Caco-2 (cell line): Measurements from ENCODE around the gene ZMPSTE24. TPM values are rescaled to one million over a fixed set of nuclear protein-coding genes. Genes with fewer than 3 reads are reported as not detected.

Experiments
- BruUV-seq: library from RNA; stranded (reverse); fragments of 400-500 nt; replicated peaks from 2 replicates; lab custom pipeline; 2021; lab: Mats Ljungman, UMichigan
- CTCF ChIA-PET: fragments of 300-600 bp; sonication (Branson Sonifier 250); formaldehyde crosslinking; loops from one replicate; lab custom pipeline; 2022; ENCODE audit warnings: antibody characterized with exemption; lab: Charles Lee
- POLR2A ChIA-PET: fragments of 300-600 bp; sonication (Branson Sonifier 250); formaldehyde crosslinking; loops from one replicate; lab custom pipeline; 2022; ENCODE audit warnings: antibody characterized with exemption; lab: Charles Lee
- DNase-seq, 2 experiments: peaks; one replicate each; pipeline versions ENCODE4 v3.0.0 to v3.0.0-alpha.2; 2020 to 2022
- H3K27me3 ChIP-seq: replicated peaks from 2 replicates; pipeline ENCODE4 v1.6.0; 2011; ENCODE audit warnings: low read length; ENCODE audit not compliant: control insufficient read depth, insufficient read depth
- H3K36me3 ChIP-seq: 2 replicates; pipeline ENCODE4 v1.5.1; 2011; ENCODE audit warnings: low read length; ENCODE audit not compliant: control insufficient read depth, insufficient read depth
- H3K4me1 ChIP-seq: fragments of 250-450 bp; sonication (Bioruptor Pico); 2 replicates; pipeline ENCODE4 v1.5.1; 2020; ENCODE audit warnings: mild to moderate bottlenecking
- H3K4me3 ChIP-seq: 2 replicates; pipeline ENCODE4 v1.5.1; 2011; ENCODE audit warnings: low read depth, mild to moderate bottlenecking, control low read depth, low read length
- H3K9me3 ChIP-seq: fragments of 250-450 bp; sonication (Bioruptor Pico); 2 replicates; pipeline ENCODE4 v1.5.1; 2020; ENCODE audit warnings: mild to moderate bottlenecking, moderate library complexity
- H3K27ac Mint-ChIP-seq: one replicate; pipeline ENCODE4 v1.8.0; 2022; ENCODE audit warnings: mixed read lengths; ENCODE audit not compliant: unreplicated experiment
- H3K27me3 Mint-ChIP-seq: one replicate; pipeline ENCODE4 v1.8.0; 2022; ENCODE audit warnings: mixed read lengths; ENCODE audit not compliant: insufficient read depth, unreplicated experiment
- H3K36me3 Mint-ChIP-seq: one replicate; pipeline ENCODE4 v1.8.0; 2022; ENCODE audit warnings: mild to moderate bottlenecking, mixed read lengths; ENCODE audit not compliant: insufficient read depth, unreplicated experiment
- H3K4me1 Mint-ChIP-seq: one replicate; pipeline ENCODE4 v1.8.0; 2022; ENCODE audit warnings: low read depth, mixed read lengths; ENCODE audit not compliant: unreplicated experiment
- H3K4me3 Mint-ChIP-seq: one replicate; pipeline ENCODE4 v1.8.0; 2022; ENCODE audit warnings: mild to moderate bottlenecking, moderate library complexity, mixed read lengths; ENCODE audit not compliant: unreplicated experiment
- H3K9me3 Mint-ChIP-seq: one replicate; pipeline ENCODE4 v1.8.0; 2022; ENCODE audit warnings: mixed read lengths; ENCODE audit not compliant: unreplicated experiment
- intact Hi-C: fragments of 100-400 bp; cut with micrococcal nuclease; formaldehyde crosslinking; loops from one replicate; pipeline ENCODE4 v1.10.0; 2022; ENCODE audit not compliant: unreplicated experiment
- total RNA-seq: library from RNA; stranded (reverse); gene quantifications from 2 replicates; pipeline ENCODE4 v1.2.3, GENCODE V29; 2022
- TF ChIP-seq, protein P1 (sequence below), 2 experiments: fragments of 200-600 bp in 1 of 2; IDR thresholded peaks; 1 replicate in 1 of 2; 2 replicates in 1 of 2; pipeline versions ENCODE4 v1.5.1 to v1.8.0; 2011 to 2022; ENCODE audit warnings: antibody characterized with exemption in 1 of 2, control low read depth in 1 of 2, inconsistent platforms in 1 of 2, low read depth in 1 of 2, low read length in 1 of 2, mild to moderate bottlenecking in 1 of 2, moderate library complexity in 1 of 2; ENCODE audit not compliant: insufficient read depth in 1 of 2, severe bottlenecking in 1 of 2, unreplicated experiment in 1 of 2

ZMPSTE24 gene
- total RNA-seq, 1 experiment from 2014 or later = 37.9 TPM

- no peak for DNase-seq
- H3K27ac Mint-ChIP-seq = no peak overlapping the region
- no peaks in the 10 kb centered on the region for H3K36me3 ChIP-seq
- intact Hi-C loops = no loop called here
- no peaks in the 10 kb centered on the region for H3K9me3 Mint-ChIP-seq
- H3K4me1 ChIP-seq = no peaks in the 10 kb centered on the region
- BruUV-seq = no TSS peak
- H3K27me3 Mint-ChIP-seq = no peaks in the 10 kb centered on the region
- no peaks in the 10 kb centered on the region for H3K9me3 ChIP-seq
- no peak overlapping the region for H3K4me3 Mint-ChIP-seq
- no peaks in the 10 kb centered on the region for H3K4me1 Mint-ChIP-seq
- TF ChIP-seq, protein P1, sequence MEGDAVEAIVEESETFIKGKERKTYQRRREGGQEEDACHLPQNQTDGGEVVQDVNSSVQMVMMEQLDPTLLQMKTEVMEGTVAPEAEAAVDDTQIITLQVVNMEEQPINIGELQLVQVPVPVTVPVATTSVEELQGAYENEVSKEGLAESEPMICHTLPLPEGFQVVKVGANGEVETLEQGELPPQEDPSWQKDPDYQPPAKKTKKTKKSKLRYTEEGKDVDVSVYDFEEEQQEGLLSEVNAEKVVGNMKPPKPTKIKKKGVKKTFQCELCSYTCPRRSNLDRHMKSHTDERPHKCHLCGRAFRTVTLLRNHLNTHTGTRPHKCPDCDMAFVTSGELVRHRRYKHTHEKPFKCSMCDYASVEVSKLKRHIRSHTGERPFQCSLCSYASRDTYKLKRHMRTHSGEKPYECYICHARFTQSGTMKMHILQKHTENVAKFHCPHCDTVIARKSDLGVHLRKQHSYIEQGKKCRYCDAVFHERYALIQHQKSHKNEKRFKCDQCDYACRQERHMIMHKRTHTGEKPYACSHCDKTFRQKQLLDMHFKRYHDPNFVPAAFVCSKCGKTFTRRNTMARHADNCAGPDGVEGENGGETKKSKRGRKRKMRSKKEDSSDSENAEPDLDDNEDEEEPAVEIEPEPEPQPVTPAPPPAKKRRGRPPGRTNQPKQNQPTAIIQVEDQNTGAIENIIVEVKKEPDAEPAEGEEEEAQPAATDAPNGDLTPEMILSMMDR (IDR thresholded peaks at IDR 0.05; ENCODE audit: insufficient read depth in 1 of 2, low read depth in 1 of 2, low read length in 1 of 2, severe bottlenecking in 1 of 2, unreplicated experiment in 1 of 2) = no peak
- peaks cover 51% of the 10 kb centered on the region for H3K36me3 Mint-ChIP-seq
- ChIA-PET CTCF (no interaction called here), POLR2A (no interaction called here)
- H3K4me3 ChIP-seq = no peak overlapping the region
- no peaks in the 10 kb centered on the region for H3K27me3 ChIP-seq
Observed at GRCh38 chr1:40232444-40232843, 25.6 kb upstream of the ZMPSTE24 start.

DNA sequence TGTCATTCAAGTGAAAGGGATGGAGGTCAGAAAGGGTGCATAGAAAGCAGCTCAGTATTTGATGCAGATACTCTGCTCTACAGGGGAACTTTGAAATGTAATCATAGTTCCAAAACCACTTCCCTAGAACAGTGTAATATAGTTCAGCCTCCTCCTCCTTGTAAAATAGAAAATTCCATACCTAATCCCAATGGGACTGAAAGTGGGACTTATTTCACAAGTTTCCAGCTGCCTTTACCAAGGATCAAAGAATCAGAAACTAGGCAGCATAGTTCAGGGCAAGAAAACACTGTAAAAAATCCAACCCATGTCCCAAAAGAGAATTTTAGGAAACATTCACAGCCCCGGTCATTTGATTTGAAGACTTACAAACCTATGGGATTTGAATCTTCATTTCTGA is 18.4 kb upstream of the ZMPSTE24 start:
- DNase-seq = no peak
- H3K27me3 ChIP-seq = no peaks in the 10 kb centered on the region
- Mint-ChIP-seq H3K27ac (no peak overlapping the region), H3K4me3 (no peak overlapping the region), H3K9me3 (no peaks in the 10 kb centered on the region), H3K4me1 (no peaks in the 10 kb centered on the region), H3K36me3 (peaks cover 37% of the 10 kb centered on the region), H3K27me3 (no peaks in the 10 kb centered on the region)
- H3K9me3 ChIP-seq = no peaks in the 10 kb centered on the region
- ChIA-PET CTCF (no interaction called here), POLR2A (no interaction called here)
- intact Hi-C loops = no loop called here
- TF ChIP-seq, protein P1 (IDR thresholded peaks at IDR 0.05; ENCODE audit: insufficient read depth in 1 of 2, low read depth in 1 of 2, low read length in 1 of 2, severe bottlenecking in 1 of 2, unreplicated experiment in 1 of 2) = no peak
- no peaks in the 10 kb centered on the region for H3K36me3 ChIP-seq
- H3K4me3 ChIP-seq = no peak overlapping the region
- no TSS peak for BruUV-seq
- H3K4me1 ChIP-seq = peaks cover 5% of the 10 kb centered on the region

- intact Hi-C loops = no loop called here
- H3K36me3 Mint-ChIP-seq = peaks cover 30% of the 10 kb centered on the region
- peaks cover 5% of the 10 kb centered on the region for H3K4me1 ChIP-seq
- no TSS peak for BruUV-seq
- ChIA-PET POLR2A (interaction anchor here (0.6 kb wide), 1 partner anchor 33 kb away, joined by 6 read pairs; no protein-coding TSS in a partner anchor), CTCF (no interaction called here)
- no peak for DNase-seq
- no peaks in the 10 kb centered on the region for H3K4me1 Mint-ChIP-seq
- no peaks in the 10 kb centered on the region for H3K27me3 ChIP-seq
- H3K9me3 Mint-ChIP-seq = no peaks in the 10 kb centered on the region
- no peaks in the 10 kb centered on the region for H3K9me3 ChIP-seq
- no peak overlapping the region for H3K4me3 ChIP-seq
- no peak overlapping the region for H3K4me3 Mint-ChIP-seq
- no peak overlapping the region for H3K27ac Mint-ChIP-seq
- no peaks in the 10 kb centered on the region for H3K36me3 ChIP-seq
- TF ChIP-seq, protein P1 (IDR thresholded peaks at IDR 0.05; ENCODE audit: insufficient read depth in 1 of 2, low read depth in 1 of 2, low read length in 1 of 2, severe bottlenecking in 1 of 2, unreplicated experiment in 1 of 2) = no peak
- H3K27me3 Mint-ChIP-seq = no peaks in the 10 kb centered on the region
Observed at GRCh38 chr1:40240390-40240789, 17.6 kb upstream of the ZMPSTE24 start.
